Omental fat pad (tissue), 4 donors: Measurements from ENCODE around the gene DLGAP1. TPM values are rescaled to one million over a fixed set of nuclear protein-coding genes. Genes with fewer than 3 reads are reported as not detected.

Experiments used
- ATAC-seq: fragments of 150-250 bp; one replicate; pipeline ENCODE4 v1.9.1; 2016; ENCODE audit warnings: mild to moderate bottlenecking, moderate library complexity; ENCODE audit not compliant: low FRiP score
- DNase-seq: peaks from one replicate; pipeline ENCODE4 v3.0.0-alpha.2; 2019; ENCODE audit warnings: low spot score
- total RNA-seq, 4 donors: library from RNA; depleted of rRNA; stranded (reverse); fragments of >200 nt; gene quantifications; one replicate each; pipeline ENCODE4 v1.1.0, GENCODE V29; 2016
- TF ChIP-seq, protein P1 (sequence below), 3 donors: fragments of 450-650 bp; IDR thresholded peaks; one replicate each; pipeline ENCODE4 v1.5.1; 2016 to 2017; ENCODE audit warnings: antibody characterized with exemption in 3 of 3, mild to moderate bottlenecking in 3 of 3, moderate library complexity in 2 of 3

The DLGAP1 gene
- total RNA-seq, 4 donors from 2014 or later: 1.5 to 8.0 (median 5.4) TPM

DNA sequence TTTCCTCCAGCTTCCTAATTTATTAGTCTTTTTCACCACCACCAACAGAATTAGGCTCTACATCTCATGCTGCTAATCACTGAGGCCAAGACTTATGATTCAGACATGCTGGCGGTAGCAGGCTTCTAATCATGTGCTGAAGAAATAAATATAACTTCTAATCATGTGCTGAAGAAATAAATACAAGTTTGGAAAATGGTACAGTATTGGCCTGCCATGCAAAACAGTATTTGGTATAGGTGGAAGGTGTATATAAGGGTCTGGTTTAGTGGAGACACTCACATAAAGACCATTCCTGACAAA lies 764.4 kb downstream of the DLGAP1 start:
- TF ChIP-seq, protein P1, sequence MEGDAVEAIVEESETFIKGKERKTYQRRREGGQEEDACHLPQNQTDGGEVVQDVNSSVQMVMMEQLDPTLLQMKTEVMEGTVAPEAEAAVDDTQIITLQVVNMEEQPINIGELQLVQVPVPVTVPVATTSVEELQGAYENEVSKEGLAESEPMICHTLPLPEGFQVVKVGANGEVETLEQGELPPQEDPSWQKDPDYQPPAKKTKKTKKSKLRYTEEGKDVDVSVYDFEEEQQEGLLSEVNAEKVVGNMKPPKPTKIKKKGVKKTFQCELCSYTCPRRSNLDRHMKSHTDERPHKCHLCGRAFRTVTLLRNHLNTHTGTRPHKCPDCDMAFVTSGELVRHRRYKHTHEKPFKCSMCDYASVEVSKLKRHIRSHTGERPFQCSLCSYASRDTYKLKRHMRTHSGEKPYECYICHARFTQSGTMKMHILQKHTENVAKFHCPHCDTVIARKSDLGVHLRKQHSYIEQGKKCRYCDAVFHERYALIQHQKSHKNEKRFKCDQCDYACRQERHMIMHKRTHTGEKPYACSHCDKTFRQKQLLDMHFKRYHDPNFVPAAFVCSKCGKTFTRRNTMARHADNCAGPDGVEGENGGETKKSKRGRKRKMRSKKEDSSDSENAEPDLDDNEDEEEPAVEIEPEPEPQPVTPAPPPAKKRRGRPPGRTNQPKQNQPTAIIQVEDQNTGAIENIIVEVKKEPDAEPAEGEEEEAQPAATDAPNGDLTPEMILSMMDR (IDR thresholded peaks at IDR 0.05): no peak
- no peak for ATAC-seq

DNA sequence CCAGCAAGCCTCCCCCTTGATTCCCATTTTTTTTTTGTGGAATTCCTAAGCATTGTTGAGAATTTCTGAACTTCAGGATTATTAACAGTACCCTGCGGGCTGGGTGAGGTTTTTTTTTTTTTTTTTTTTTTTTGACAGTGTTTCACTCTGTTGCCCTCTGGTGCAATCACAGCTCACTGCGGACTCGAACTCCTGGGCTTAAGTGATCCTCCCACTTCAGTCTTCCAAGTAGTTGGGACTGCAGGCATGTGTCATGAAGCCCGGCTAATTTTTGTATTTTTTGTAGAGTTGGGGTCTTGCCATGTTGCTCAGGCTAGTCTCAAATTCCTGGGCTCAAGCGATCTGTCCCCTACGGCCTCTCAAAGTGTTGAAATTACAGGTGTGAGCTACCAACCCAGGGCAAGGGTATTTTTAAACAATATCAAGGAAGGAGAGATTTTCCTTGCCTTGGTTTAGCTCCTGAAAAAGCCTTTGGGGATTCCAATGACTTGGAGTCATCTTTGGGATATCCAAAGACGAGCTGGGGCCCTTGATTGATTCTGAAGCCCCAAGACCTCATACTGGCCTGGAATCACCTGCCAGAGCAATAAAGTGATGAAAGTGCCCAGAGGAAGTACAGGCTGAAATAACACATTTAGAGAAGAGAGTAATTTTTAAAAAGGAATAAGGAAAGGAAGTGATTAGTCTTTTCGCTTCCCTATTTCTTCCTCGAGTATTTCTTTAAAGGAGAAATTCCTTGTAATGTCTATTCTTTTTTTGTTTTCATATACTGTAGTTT lies 764.9 kb downstream of the DLGAP1 start:
- ATAC-seq (no peak), DNase-seq (no peak)
- TF ChIP-seq, protein P1 (IDR thresholded peaks at IDR 0.05): no peak

More for the DNA sequence above, 764.4 kb downstream of the DLGAP1 start:
- DNase-seq: no peak

DNA sequence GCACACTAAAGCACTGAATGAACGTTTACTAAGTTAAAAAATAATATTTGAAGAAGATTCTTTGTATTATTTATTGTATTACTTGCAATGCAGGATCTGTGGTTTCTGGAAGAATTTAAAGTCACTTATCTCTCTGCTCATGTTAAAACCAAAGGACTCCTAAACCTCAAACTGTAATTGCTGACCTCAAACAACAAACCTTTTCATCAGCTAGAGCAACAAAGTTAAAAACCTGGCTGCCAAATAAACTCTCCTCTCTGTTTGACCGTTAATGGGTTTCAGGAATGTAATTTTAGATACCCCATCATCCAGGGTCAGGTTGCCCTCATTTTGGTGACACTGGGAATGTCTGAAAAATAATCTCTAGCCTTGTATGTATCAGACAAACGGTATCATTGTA lies 766.0 kb downstream of the DLGAP1 start:
- TF ChIP-seq, protein P1 (IDR thresholded peaks at IDR 0.05): no peak
- ATAC-seq (no peak), DNase-seq (no peak)

DNA sequence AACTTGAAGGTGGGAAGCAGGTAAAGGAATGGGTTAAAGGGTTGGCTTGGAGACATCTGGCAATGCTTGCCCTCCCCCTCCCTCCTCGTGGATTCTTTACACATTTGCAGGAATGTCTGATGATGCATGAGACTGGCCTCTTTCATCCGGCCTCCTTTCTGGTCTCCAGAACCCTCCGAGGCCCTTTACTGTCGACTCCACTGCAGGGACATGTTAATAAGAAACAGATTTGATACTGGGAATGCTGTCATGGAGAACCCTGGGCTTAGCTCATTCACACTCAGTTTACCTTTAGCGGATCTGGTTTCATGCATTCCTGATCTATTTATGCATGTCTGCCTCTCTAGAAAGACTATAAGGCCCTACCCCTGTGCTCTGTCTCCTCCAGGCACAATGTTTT lies 766.4 kb downstream of the DLGAP1 start:
- ATAC-seq (no peak), DNase-seq (no peak)
- TF ChIP-seq, protein P1 (IDR thresholded peaks at IDR 0.05): no peak

DNA sequence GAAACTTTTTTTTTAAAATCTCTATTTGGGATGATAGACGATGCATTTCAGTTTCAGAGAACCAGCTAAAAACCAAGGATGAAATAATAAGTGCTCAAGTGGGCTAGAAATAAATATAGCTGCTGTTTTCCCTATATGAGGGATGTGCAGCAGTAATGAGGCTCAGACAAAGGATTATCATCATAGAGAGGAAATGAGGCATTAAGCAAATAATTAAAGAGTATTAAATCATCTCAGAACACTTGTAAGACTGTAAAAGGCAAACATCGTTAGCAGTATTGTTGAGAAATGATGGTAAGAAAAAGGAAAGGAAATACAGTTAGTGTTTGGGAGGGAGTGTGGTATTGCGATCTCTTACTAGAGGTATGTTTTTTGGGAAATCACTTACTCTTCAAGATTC lies 771.6 kb downstream of the DLGAP1 start:
- TF ChIP-seq, protein P1 (IDR thresholded peaks at IDR 0.05): no peak
- no peak for DNase-seq
- ATAC-seq: no peak

DNA sequence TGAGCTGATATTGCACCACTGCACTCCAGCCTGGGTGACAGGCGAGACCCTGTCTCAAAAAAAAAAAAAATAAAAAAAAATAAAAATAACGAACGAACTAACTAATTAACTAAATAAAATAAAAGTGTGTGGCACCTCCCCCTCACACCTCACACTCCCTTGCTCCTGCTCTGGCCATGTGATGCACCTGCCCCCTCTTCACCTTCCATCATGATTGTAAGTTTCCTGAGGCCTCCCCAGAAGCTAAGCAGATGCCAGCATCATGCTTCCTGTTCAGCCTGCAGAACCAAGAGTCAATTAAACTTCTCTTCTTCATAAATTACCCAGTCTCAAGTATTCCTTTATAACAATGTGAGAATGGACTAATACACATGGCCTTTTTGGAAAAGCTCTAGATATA lies 773.0 kb downstream of the DLGAP1 start:
- ATAC-seq (no peak), DNase-seq (no peak)
- TF ChIP-seq, protein P1 (IDR thresholded peaks at IDR 0.05): no peak

DNA sequence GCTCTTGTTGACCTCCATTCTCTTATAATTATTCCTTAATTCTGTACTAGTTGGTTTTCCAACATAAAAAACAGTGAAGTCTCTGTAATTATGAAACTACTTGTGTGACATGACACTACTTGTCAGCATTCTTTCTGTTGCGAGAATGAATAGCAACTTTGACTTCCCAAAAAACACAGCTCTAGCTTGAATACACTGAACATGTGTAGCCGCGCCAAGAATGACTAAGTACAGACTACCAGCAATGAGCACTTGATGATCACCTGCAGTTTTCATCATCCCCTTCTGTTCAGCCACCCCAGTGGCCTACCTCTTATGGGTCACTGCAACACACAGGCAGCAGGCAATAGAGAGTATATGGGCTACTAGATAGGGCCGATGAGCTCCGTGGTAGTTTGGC lies 775.9 kb downstream of the DLGAP1 start:
- ATAC-seq (no peak), DNase-seq (no peak)
- TF ChIP-seq, protein P1 (IDR thresholded peaks at IDR 0.05): no peak
